ENCODE results near the gene LY6G6F. TPM values are rescaled to one million over a fixed set of nuclear protein-coding genes. Genes with fewer than 3 reads are reported as not detected.

The LY6G6F gene
- total RNA-seq, 1 donor from 2014 or later: not detected

Other genes starting within 250 kb of the LY6G6F start
- 11.3 and 15.7 TPM in 2 replicates for gene MICB, start 208.7 kb upstream of the LY6G6F start, total RNA-seq
- not detected in 2 replicates for gene MCCD1, start 177.9 kb upstream of the LY6G6F start, total RNA-seq
- 296 and 474 TPM in 2 replicates for gene DDX39B, start 164.9 kb upstream of the LY6G6F start, total RNA-seq
- gene ATP6V1G2, start 160.3 kb upstream of the LY6G6F start, total RNA-seq: 0.36 and 0.66 TPM in 2 replicates
- gene NFKBIL1, start 159.3 kb upstream of the LY6G6F start, total RNA-seq: 24.7 and 29.7 TPM in 2 replicates
- not detected in 2 replicates for gene LTA, start 134.6 kb upstream of the LY6G6F start, total RNA-seq
- gene TNF, start 131.3 kb upstream of the LY6G6F start, total RNA-seq: not detected in 2 replicates
- gene LTB, start 124.4 kb upstream of the LY6G6F start, total RNA-seq: 2.1 and 2.3 TPM in 2 replicates
- gene LST1, start 120.6 kb upstream of the LY6G6F start, total RNA-seq: 0.72 and 1.0 TPM in 2 replicates
- gene NCR3, start 113.9 kb upstream of the LY6G6F start, total RNA-seq: not detected in 2 replicates
- not detected in 2 replicates for gene AIF1, start 91.6 kb upstream of the LY6G6F start, total RNA-seq
- gene PRRC2A, start 86.2 kb upstream of the LY6G6F start, total RNA-seq: 31.2 and 39.4 TPM in 2 replicates
- gene BAG6, start 54.2 kb upstream of the LY6G6F start, total RNA-seq: 84.7 and 106 TPM in 2 replicates
- 0.19 and 0.54 TPM in 2 replicates for gene APOM, start 51.0 kb upstream of the LY6G6F start, total RNA-seq
- 18.3 and 21.0 TPM in 2 replicates for gene C6orf47, start 46.1 kb upstream of the LY6G6F start, total RNA-seq
- 11.3 and 11.6 TPM in 2 replicates for gene GPANK1, start 41.9 kb upstream of the LY6G6F start, total RNA-seq
- 88.2 and 101 TPM in 2 replicates for gene CSNK2B, start 40.8 kb upstream of the LY6G6F start, total RNA-seq
- 2.2 and 3.6 TPM in 2 replicates for gene LY6G5B, start 36.9 kb upstream of the LY6G6F start, total RNA-seq
- gene LY6G5C, start 25.8 kb upstream of the LY6G6F start, total RNA-seq: 1.1 and 1.3 TPM in 2 replicates
- gene ABHD16A, start 3.5 kb upstream of the LY6G6F start, total RNA-seq: 49.1 and 57.8 TPM in 2 replicates
- gene LY6G6D, start 8.5 kb downstream of the LY6G6F start, total RNA-seq: not detected in 2 replicates
- gene LY6G6C, start 14.9 kb downstream of the LY6G6F start, total RNA-seq: not detected in 2 replicates
- gene MPIG6B, start 16.5 kb downstream of the LY6G6F start, total RNA-seq: not detected in 2 replicates
- gene DDAH2, start 22.4 kb downstream of the LY6G6F start, total RNA-seq: 82.0 and 106 TPM in 2 replicates
- 714 and 927 TPM in 2 replicates for gene CLIC1, start 29.7 kb downstream of the LY6G6F start, total RNA-seq
- 3.7 and 4.6 TPM in 2 replicates for gene MSH5, start 33.1 kb downstream of the LY6G6F start, total RNA-seq
- 0.81 and 1.3 TPM in 2 replicates for gene SAPCD1, start 55.8 kb downstream of the LY6G6F start, total RNA-seq
- gene VWA7, start 70.5 kb downstream of the LY6G6F start, total RNA-seq: 0.09 TPM in 1 of 2 replicates, not detected in the other
- gene VARS1, start 88.9 kb downstream of the LY6G6F start, total RNA-seq: 64.4 and 67.7 TPM in 2 replicates
- gene LSM2, start 100.1 kb downstream of the LY6G6F start, total RNA-seq: 33.2 and 44.6 TPM in 2 replicates
- 0.72 and 0.85 TPM in 2 replicates for gene HSPA1L, start 108.4 kb downstream of the LY6G6F start, total RNA-seq
- gene HSPA1A, start 108.7 kb downstream of the LY6G6F start, total RNA-seq: 73.9 and 103 TPM in 2 replicates
- gene HSPA1B, start 120.9 kb downstream of the LY6G6F start, total RNA-seq: 73.8 and 84.7 TPM in 2 replicates
- gene NEU1, start 156.0 kb downstream of the LY6G6F start, total RNA-seq: 38.6 and 40.2 TPM in 2 replicates
- gene SLC44A4, start 172.1 kb downstream of the LY6G6F start, total RNA-seq: under 0.01 TPM in 1 of 2 replicates, not detected in the other
- gene EHMT2, start 190.8 kb downstream of the LY6G6F start, total RNA-seq: 54.2 and 56.9 TPM in 2 replicates
- gene ZBTB12, start 195.2 kb downstream of the LY6G6F start, total RNA-seq: 4.2 and 6.8 TPM in 2 replicates
- 0.19 TPM in 1 of 2 replicates, not detected in the other for gene C2, start 220.9 kb downstream of the LY6G6F start, total RNA-seq
- gene CFB, start 239.2 kb downstream of the LY6G6F start, total RNA-seq: 0.90 and 4.7 TPM in 2 replicates